Heart right ventricle (tissue), 16 donors: ENCODE measurements around the gene OSBPL6. TPM values are rescaled to one million over a fixed set of nuclear protein-coding genes. Genes with fewer than 3 reads are reported as not detected.

ENCODE experiments used
- ATAC-seq, 8 donors: fragments of 200-7000 bp; cut with Tn5 transposase; one replicate each; pipeline ENCODE4 v1.9.1; 2020; ENCODE audit warnings: mild to moderate bottlenecking in 8 of 8, moderate library complexity in 8 of 8, moderate number of reproducible peaks in 1 of 8
- DNase-seq, 2 donors: peaks; one replicate each; pipeline ENCODE4 v3.0.0-alpha.2; 2020
- H3K27ac ChIP-seq, 10 donors: fragments of 200-600 bp; sonication (generic) in 2 of 10; one replicate each; pipeline versions ENCODE4 v1.5.0 to v1.8.0; 2020 to 2022; ENCODE audit warnings: mild to moderate bottlenecking in 3 of 10
- H3K27me3 ChIP-seq, 7 donors: fragments of 200-600 bp; one replicate each; pipeline ENCODE4 v1.8.0; 2021 to 2022; ENCODE audit warnings: mild to moderate bottlenecking in 2 of 7
- H3K36me3 ChIP-seq, 9 donors: fragments of 200-600 bp; sonication (generic) in 1 of 9; one replicate each; pipeline versions ENCODE4 v1.5.0 to v1.8.0; 2020 to 2022; ENCODE audit warnings: mild to moderate bottlenecking in 2 of 9
- H3K4me1 ChIP-seq, 9 donors: fragments of 200-600 bp; sonication (generic) in 1 of 9; one replicate each; pipeline versions ENCODE4 v1.5.0 to v1.8.0; 2020 to 2022; ENCODE audit warnings: mild to moderate bottlenecking in 4 of 9
- H3K4me3 ChIP-seq, 10 donors: fragments of 200-600 bp; sonication (generic) in 2 of 10; one replicate each; pipeline versions ENCODE4 v1.5.0 to v1.8.0; 2020 to 2022; ENCODE audit warnings: mild to moderate bottlenecking in 7 of 10, moderate library complexity in 2 of 10
- H3K9me3 ChIP-seq, 11 donors: fragments of 200-600 bp in 10 of 11; sonication (generic) in 2 of 11; one replicate each; pipeline versions ENCODE4 v1.5.0 to v1.8.0; 2013 to 2022; ENCODE audit warnings: mild to moderate bottlenecking in 2 of 11, control low read depth in 1 of 11, moderate library complexity in 1 of 11
- WGBS, 2 donors: extraction: QIAGEN DNeasy Blood & Tissue Kit; methylation state at CpG; one replicate each; pipeline ENCODE4 v1.1.7; 2013; ENCODE audit warnings: inconsistent platforms in 1 of 2; 5-methylcytosine and 5-hydroxymethylcytosine counted together
- intact Hi-C, 10 donors: fragments of 100-400 bp; cut with DNase I; formaldehyde crosslinking; loops; one replicate each; pipeline versions ENCODE4 v1.11.1 to v1.14.2; 2022
- polyA plus RNA-seq, 2 donors: library from polyadenylated mRNA; stranded (reverse); fragments of 200-250 nt; gene quantifications; one replicate each; pipeline ENCODE4 v1.2.3, GENCODE V29; 2013
- total RNA-seq, 10 donors: library from RNA; stranded (reverse); fragmentation: NEBNext Ultra II Directional in 3 of 10; extraction: Animal tissue kit (Norgen Biotek cat#: 25700) in 3 of 10; gene quantifications; one replicate each; pipeline versions ENCODE4 v1.2.1 to v1.2.4, GENCODE V29; 2021 to 2023
- TF ChIP-seq, protein P1 (sequence below), 9 donors: fragments of 200-600 bp; sonication (generic) in 2 of 9; IDR thresholded peaks; one replicate each; pipeline versions ENCODE4 v1.5.0 to v1.8.0; 2021 to 2022; ENCODE audit warnings: antibody characterized with exemption in 9 of 9, mild to moderate bottlenecking in 5 of 9, moderate library complexity in 1 of 9
- donor health status: Arrhythmogenic right ventricular cardiomyopathy.
- donor health status: ischemic (EF 13 %, LVEDD 7.1; RV severe dilation, severe dysfunction).
- donor health status: healthy with polysubstance abuse.
- donor health status: DM: no; HTN: yes; CAD: no.
- donor health status: DM: no; HTN: no; CAD: no.
- donor health status: ischemic (EF 25% LVEDD 6.9; RV normal size, moderate dysfunction).
- donor health status: ischemic (EF 25% LVEDD 5.7; RV mildly dilated, moderate dysfunction).
- donor health status: healthy.
- donor health status: DM: yes; HTN: yes; CAD: no.
- donor health status: Ischemic cardiomyopathy.
- donor health status: ischemic (EF 35%, LVEDD 5.7; RV mildly dilated, moderate dysfunction).
- donor health status: nonischemic (EF 11% LVEDD 7.7; RV severe dilation, severe dysfunction).
- donor health status: DM: yes; HTN: yes; CAD: no.
- donor health status: PGD.
- donor health status: ischemic (EF 29% LVEDD 5.4; RV normal size, mild dysfunction).
- donor health status: nonischemic (EF 23%, LVEDD 6.1; RV moderate dilation, normal function).

OSBPL6 gene
- total and polyA plus RNA-seq, 12 donors: 1.1 to 8.0 (median 4.4) TPM

DNA sequence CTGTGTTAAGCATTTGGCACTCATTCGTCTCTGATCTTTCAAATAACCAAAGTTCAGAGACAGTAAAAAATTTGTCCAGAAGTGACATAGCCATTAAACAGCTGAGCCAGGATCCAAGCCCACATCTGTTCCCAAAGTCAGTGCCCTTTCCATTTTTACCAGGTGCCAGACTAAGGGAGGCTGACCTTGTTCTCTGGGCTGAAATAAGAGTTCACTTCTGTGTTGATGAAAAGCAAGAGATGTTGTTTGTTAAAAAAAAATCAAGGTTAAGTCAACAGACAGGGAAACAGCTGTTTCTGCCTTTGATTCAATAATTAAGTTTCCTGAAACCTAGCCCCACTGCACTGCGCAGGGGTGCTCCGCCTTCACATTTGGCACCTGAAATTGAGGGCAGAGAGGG lies 139.5 kb downstream of the OSBPL6 start:
- intact Hi-C loops: no loop called here
- H3K27ac ChIP-seq: no peak overlapping the region
- 71 to 77% methylated on average over 3 of the region's 3 CpGs for WGBS, 2 donors
- H3K4me3 ChIP-seq: no peak overlapping the region
- no peak for ATAC-seq
- peaks cover 0 to 17% (median 0%) of the 10 kb centered on the region in 9 donors for H3K36me3 ChIP-seq
- H3K4me1 ChIP-seq: peaks cover 0 to 4% (median 0%) of the 10 kb centered on the region in 9 donors
- TF ChIP-seq, protein P1, sequence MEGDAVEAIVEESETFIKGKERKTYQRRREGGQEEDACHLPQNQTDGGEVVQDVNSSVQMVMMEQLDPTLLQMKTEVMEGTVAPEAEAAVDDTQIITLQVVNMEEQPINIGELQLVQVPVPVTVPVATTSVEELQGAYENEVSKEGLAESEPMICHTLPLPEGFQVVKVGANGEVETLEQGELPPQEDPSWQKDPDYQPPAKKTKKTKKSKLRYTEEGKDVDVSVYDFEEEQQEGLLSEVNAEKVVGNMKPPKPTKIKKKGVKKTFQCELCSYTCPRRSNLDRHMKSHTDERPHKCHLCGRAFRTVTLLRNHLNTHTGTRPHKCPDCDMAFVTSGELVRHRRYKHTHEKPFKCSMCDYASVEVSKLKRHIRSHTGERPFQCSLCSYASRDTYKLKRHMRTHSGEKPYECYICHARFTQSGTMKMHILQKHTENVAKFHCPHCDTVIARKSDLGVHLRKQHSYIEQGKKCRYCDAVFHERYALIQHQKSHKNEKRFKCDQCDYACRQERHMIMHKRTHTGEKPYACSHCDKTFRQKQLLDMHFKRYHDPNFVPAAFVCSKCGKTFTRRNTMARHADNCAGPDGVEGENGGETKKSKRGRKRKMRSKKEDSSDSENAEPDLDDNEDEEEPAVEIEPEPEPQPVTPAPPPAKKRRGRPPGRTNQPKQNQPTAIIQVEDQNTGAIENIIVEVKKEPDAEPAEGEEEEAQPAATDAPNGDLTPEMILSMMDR (IDR thresholded peaks at IDR 0.05): no peak
- H3K27me3 ChIP-seq: no peaks in the 10 kb centered on the region
- no peak for DNase-seq
- no peaks in the 10 kb centered on the region for H3K9me3 ChIP-seq

DNA sequence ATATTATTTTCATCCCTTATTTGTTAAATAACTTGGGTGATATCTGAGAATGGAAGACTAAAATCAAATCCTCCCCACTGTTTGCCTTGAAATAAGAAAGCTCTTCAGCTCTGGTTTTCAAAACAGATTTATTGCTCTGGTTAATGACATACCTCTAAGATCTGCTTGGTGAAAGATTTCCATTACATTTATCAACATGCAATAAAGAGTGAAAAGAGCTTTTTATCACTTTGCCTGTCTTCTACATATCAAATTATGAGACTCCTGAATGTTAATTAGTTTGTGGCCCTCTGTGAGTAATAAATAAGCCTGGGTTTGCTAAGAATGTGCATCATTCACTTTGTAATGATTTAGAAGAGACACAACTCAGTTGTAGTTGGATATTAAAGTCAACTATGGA lies 140.9 kb downstream of the OSBPL6 start:
- TF ChIP-seq, protein P1 (IDR thresholded peaks at IDR 0.05): no peak
- H3K9me3 ChIP-seq: no peaks in the 10 kb centered on the region
- H3K4me3 ChIP-seq: no peak overlapping the region
- H3K36me3 ChIP-seq: peaks cover 0 to 23% (median 0%) of the 10 kb centered on the region in 9 donors
- ATAC-seq: no peak
- H3K27me3 ChIP-seq: no peaks in the 10 kb centered on the region
- intact Hi-C loops: no loop called here
- no peak overlapping the region for H3K27ac ChIP-seq
- peaks cover 0 to 4% (median 0%) of the 10 kb centered on the region in 9 donors for H3K4me1 ChIP-seq
- DNase-seq: no peak

DNA sequence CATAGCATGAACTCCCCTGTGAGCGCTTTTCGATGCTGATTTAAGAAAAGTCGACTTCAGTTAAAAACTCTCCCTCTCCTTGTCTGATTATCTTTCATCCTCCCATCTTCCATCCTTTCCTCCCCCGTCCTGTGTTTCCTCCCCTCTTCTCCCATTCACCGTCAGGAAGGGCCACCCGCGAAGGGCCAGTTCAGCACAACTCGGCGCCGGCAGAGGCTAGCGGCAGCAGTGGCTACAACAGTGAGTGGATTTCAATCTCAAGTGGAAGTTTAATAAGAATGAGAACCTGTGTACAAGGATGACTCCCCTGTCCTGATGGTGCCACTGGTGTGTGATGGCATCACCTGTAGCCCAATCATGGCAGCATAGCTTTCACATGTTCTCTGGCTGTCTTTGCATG lies 149.8 kb downstream of the OSBPL6 start:
- Histone ChIP-seq H3K27me3 (no peaks in the 10 kb centered on the region), H3K9me3 (no peaks in the 10 kb centered on the region), H3K4me1 (no peaks in the 10 kb centered on the region), H3K27ac (no peak overlapping the region), H3K4me3 (no peak overlapping the region), H3K36me3 (peaks cover 0 to 8% (median 0%) of the 10 kb centered on the region in 9 donors)
- TF ChIP-seq, protein P1 (IDR thresholded peaks at IDR 0.05): no peak
- intact Hi-C loops: no loop called here
- ATAC-seq (no peak), DNase-seq (no peak)
- WGBS, 2 donors: 83 to 87% methylated on average over 11 of the region's 11 CpGs

DNA sequence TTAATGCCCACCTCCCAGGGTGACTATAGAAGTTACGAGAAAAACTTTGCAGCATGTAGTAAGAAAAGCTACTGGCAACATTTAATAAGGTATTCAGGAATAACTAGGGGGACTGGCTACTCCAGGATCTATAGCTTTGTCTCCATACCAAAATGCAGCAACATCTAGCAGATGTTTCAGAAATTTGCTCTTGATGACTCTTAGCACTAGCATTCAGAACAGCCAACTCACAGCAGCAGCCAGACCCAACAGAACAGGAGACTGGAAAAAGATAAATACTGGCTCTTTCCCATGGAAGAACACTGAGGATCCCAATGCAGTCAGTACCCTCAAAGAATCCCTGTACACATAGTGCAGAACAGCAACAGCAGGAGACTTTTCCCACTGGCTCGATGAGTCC lies 151.6 kb downstream of the OSBPL6 start:
- no peak for DNase-seq
- Histone ChIP-seq H3K4me1 (no peaks in the 10 kb centered on the region), H3K4me3 (no peak overlapping the region), H3K27me3 (no peaks in the 10 kb centered on the region), H3K36me3 (peaks cover 0 to 20% (median 0%) of the 10 kb centered on the region in 9 donors), H3K27ac (no peak overlapping the region), H3K9me3 (no peaks in the 10 kb centered on the region)
- intact Hi-C loops: no loop called here
- no peak for ATAC-seq
- 92% methylated on average over 2 of the region's 2 CpGs for WGBS, 2 donors
- TF ChIP-seq, protein P1 (IDR thresholded peaks at IDR 0.05): no peak
